HepG2 (cell line): ENCODE measurements around the gene TLE7. TPM values are rescaled to one million over a fixed set of nuclear protein-coding genes. Genes with fewer than 3 reads are reported as not detected.

Experiments used
- ATF7-NPFF ChIP-seq: sonication (generic); formaldehyde crosslinking; IDR thresholded peaks from 2 replicates; pipeline ENCODE4 v1.8.1; 2023; ENCODE audit warnings: mild to moderate bottlenecking, low read depth, missing genetic modification reagents, moderate library complexity
- CBX1 ChIP-seq: IDR thresholded peaks from one replicate; pipeline ENCODE4 v1.6.1; 2016; ENCODE audit warnings: antibody characterized with exemption, low read depth
- DBP ChIP-seq: sonication (generic); formaldehyde crosslinking; IDR thresholded peaks from 2 replicates; pipeline ENCODE4 v1.4.0; 2020; ENCODE audit warnings: missing genetic modification reagents; ENCODE audit errors: not compliant biosample characterization
- EP300 ChIP-seq, 3 experiments: sonication (generic) in 1 of 3; formaldehyde crosslinking in 1 of 3; IDR thresholded peaks; 2 replicates each; pipeline versions ENCODE4 v1.5.1 to v1.6.1; 2011 to 2020; ENCODE audit warnings: low read depth in 2 of 3, low read length in 2 of 3, borderline replicate concordance in 1 of 3, improper control_type of control experiment in 1 of 3, mild to moderate bottlenecking in 1 of 3, missing genetic modification reagents in 1 of 3, moderate library complexity in 1 of 3
- HNRNPK ChIP-seq: fragments of 200-400 bp; formaldehyde crosslinking; IDR thresholded peaks from 2 replicates; pipeline ENCODE4 v1.6.1; 2018; ENCODE audit warnings: low read length, low read depth, moderate library complexity, mild to moderate bottlenecking; ENCODE audit not compliant: poor library complexity, severe bottlenecking
- HOXD1 ChIP-seq: sonication (generic); formaldehyde crosslinking; IDR thresholded peaks from 2 replicates; pipeline ENCODE4 v1.5.0; 2020; ENCODE audit warnings: missing genetic modification reagents
- XRCC5 ChIP-seq: fragments of 200-400 bp; formaldehyde crosslinking; optimal IDR thresholded peaks from 2 replicates; pipeline ENCODE3; 2017; ENCODE audit warnings: mild to moderate bottlenecking, low read length
- ZBTB3 ChIP-seq: sonication (generic); formaldehyde crosslinking; IDR thresholded peaks from 2 replicates; pipeline ENCODE4 v1.4.0; 2020; ENCODE audit warnings: low read depth, mild to moderate bottlenecking, moderate library complexity, missing genetic modification reagents, borderline replicate concordance
- ZBTB44 ChIP-seq: sonication (generic); formaldehyde crosslinking; IDR thresholded peaks from 2 replicates; pipeline ENCODE4 v1.4.0; 2020; ENCODE audit warnings: missing genetic modification reagents
- ZBTB8A ChIP-seq: sonication (generic); formaldehyde crosslinking; IDR thresholded peaks from 2 replicates; pipeline ENCODE4 v1.4.0; 2020; ENCODE audit warnings: mild to moderate bottlenecking, low read depth, missing genetic modification reagents, borderline replicate concordance
- ZNF484 ChIP-seq: sonication (generic); formaldehyde crosslinking; IDR thresholded peaks from 2 replicates; pipeline ENCODE4 v1.5.1; 2020; ENCODE audit warnings: mild to moderate bottlenecking, low read depth, missing genetic modification reagents, borderline replicate concordance
- ZNF550 ChIP-seq: sonication (generic); formaldehyde crosslinking; IDR thresholded peaks from 2 replicates; pipeline ENCODE4 v1.4.0; 2020; ENCODE audit warnings: mild to moderate bottlenecking, missing genetic modification reagents, borderline replicate concordance
- ZNF572 ChIP-seq: sonication (generic); formaldehyde crosslinking; IDR thresholded peaks from 2 replicates; pipeline ENCODE4 v1.5.1; 2020; ENCODE audit warnings: mild to moderate bottlenecking, missing genetic modification reagents
- ZNF605 ChIP-seq: sonication (generic); formaldehyde crosslinking; IDR thresholded peaks from 2 replicates; pipeline ENCODE4 v1.8.0; 2022; ENCODE audit warnings: mild to moderate bottlenecking, missing genetic modification reagents
- ZNF614 ChIP-seq: IDR thresholded peaks from 2 replicates; pipeline ENCODE4 v1.6.1; 2018; ENCODE audit warnings: missing biosample characterization, missing genetic modification reagents, inconsistent platforms, borderline replicate concordance
- ZNF660 ChIP-seq: sonication (generic); formaldehyde crosslinking; IDR thresholded peaks from 2 replicates; pipeline ENCODE4 v1.5.1; 2020; ENCODE audit warnings: mild to moderate bottlenecking, low read depth, missing genetic modification reagents, borderline replicate concordance
- ZNF768 ChIP-seq: sonication (generic); formaldehyde crosslinking; IDR thresholded peaks from 2 replicates; pipeline ENCODE4 v1.4.0; 2020; ENCODE audit warnings: missing genetic modification reagents
- polyA plus RNA-seq, 8 experiments: library from polyadenylated mRNA; depleted of rRNA in 3 of 8; stranded (reverse) in 7 of 8; unstranded in 1 of 8; fragments of >200 nt; fragmentation: Illumina TruSeq in 4 of 8; extraction: Trizol in 4 of 8; gene quantifications; 2 replicates each; pipeline versions ENCODE4 v1.2.1 to v1.2.3, GENCODE V29; 2011 to 2016; ENCODE audit warnings: low read depth in 4 of 8, missing spikeins in 1 of 8, mixed read lengths in 1 of 8; ENCODE audit not compliant: insufficient read depth in 1 of 8
- total RNA-seq, 5 experiments: library from RNA; depleted of rRNA; stranded (reverse); fragments of >200 nt; fragmentation: Illumina TruSeq; extraction: Trizol; gene quantifications; 2 replicates each; pipeline ENCODE4 v1.2.3, GENCODE V29; 2016; ENCODE audit warnings: low read depth in 1 of 5
- TF ChIP-seq, protein P1 (sequence below): sonication (generic); formaldehyde crosslinking; IDR thresholded peaks from 2 replicates; pipeline ENCODE4 v1.5.1; 2020; ENCODE audit warnings: missing genetic modification reagents, mild to moderate bottlenecking, borderline replicate concordance

The TLE7 gene
- total and polyA plus RNA-seq, 2 of the 13 experiments (the other 11 are each of a cell fraction or from before 2014, with no cell fraction given), result not detected

GRCh38 chr16:71484006-71484893, 42.4 kb upstream of the TLE7 start (continued):
- TF ChIP-seq, protein P1, sequence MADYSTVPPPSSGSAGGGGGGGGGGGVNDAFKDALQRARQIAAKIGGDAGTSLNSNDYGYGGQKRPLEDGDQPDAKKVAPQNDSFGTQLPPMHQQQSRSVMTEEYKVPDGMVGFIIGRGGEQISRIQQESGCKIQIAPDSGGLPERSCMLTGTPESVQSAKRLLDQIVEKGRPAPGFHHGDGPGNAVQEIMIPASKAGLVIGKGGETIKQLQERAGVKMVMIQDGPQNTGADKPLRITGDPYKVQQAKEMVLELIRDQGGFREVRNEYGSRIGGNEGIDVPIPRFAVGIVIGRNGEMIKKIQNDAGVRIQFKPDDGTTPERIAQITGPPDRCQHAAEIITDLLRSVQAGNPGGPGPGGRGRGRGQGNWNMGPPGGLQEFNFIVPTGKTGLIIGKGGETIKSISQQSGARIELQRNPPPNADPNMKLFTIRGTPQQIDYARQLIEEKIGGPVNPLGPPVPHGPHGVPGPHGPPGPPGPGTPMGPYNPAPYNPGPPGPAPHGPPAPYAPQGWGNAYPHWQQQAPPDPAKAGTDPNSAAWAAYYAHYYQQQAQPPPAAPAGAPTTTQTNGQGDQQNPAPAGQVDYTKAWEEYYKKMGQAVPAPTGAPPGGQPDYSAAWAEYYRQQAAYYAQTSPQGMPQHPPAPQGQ, result no peak
- TF ChIP-seq ZNF660 (CRISPR knock-in tag) (no peak), CBX1 (peak; percentile 79), ZBTB8A (CRISPR knock-in tag) (no peak), ZNF550 (no peak), ZBTB3 (CRISPR knock-in tag) (peak; percentile 76; the same call in 1 of the 2 replicates), ZBTB44 (CRISPR knock-in tag) (0 out of 2 replicates have a peak, but pooled peaks have one; percentile 27), XRCC5 (no peak), ATF7-NPFF (CRISPR knock-in tag) (peak; percentile 71; the same call in 1 of the 2 replicates), ZNF768 (peak; percentile 87; the same call in 1 of the 2 replicates), ZNF614 (no peak; the same call in 1 of the 2 replicates), EP300 (IDR thresholded peaks at IDR 0.05; ENCODE audit: low read depth in 2 of 2, low read length in 2 of 2) (no peak), EP300 (CRISPR knock-in tag; IDR thresholded peaks at IDR 0.05; ENCODE audit: borderline replicate concordance) (no peak), ZNF484 (no peak), ZNF572 (no peak), ZNF605 (CRISPR knock-in tag) (peak; percentile 96), DBP (no peak), HNRNPK (no peak), HOXD1 (peak; percentile 50; the same call in 1 of the 2 replicates)
